Keratinocyte (primary cell): ENCODE data around the gene PTPRU. TPM values are rescaled to one million over a fixed set of nuclear protein-coding genes. Genes with fewer than 3 reads are reported as not detected.

Experiments
- DNase-seq: peaks from one replicate; pipeline ENCODE4 v3.0.0-alpha.2; 2011; ENCODE audit warnings: low read depth, missing footprints, low spot score
- FAIRE-seq: peaks from 2 replicates; lab custom pipeline; 2011; peaks lifted over from hg19 to GRCh38; lab: Jason Lieb, UNC
- H2AFZ ChIP-seq: 2 replicates; pipeline ENCODE4 v1.6.0; 2012; ENCODE audit warnings: low read length, control low read depth, inconsistent platforms; ENCODE audit not compliant: control insufficient read depth
- H3K27ac ChIP-seq: 2 replicates; pipeline ENCODE4 v1.5.1; 2011; ENCODE audit warnings: low read length; ENCODE audit not compliant: control insufficient read depth, insufficient read depth
- H3K27me3 ChIP-seq: 3 replicates; pipeline ENCODE4 v1.6.0; 2011; ENCODE audit warnings: low read length; ENCODE audit not compliant: control insufficient read depth, insufficient read depth; ENCODE audit errors: extremely low read depth
- H3K36me3 ChIP-seq, 2 experiments: 2 replicates in 1 of 2; 3 replicates in 1 of 2; pipeline ENCODE4 v1.5.1; 2011; ENCODE audit warnings: low read length in 2 of 2, mild to moderate bottlenecking in 1 of 2; ENCODE audit not compliant: control insufficient read depth in 2 of 2, insufficient read depth in 2 of 2; ENCODE audit errors: extremely low read depth in 1 of 2
- H3K4me1 ChIP-seq: 3 replicates; pipeline ENCODE4 v1.5.1; 2011; ENCODE audit warnings: low read length; ENCODE audit not compliant: control insufficient read depth, insufficient read depth; ENCODE audit errors: extremely low read depth
- H3K4me2 ChIP-seq: 3 replicates; pipeline ENCODE4 v1.6.0; 2011; ENCODE audit warnings: low read depth, low read length; ENCODE audit not compliant: control insufficient read depth, insufficient read depth; ENCODE audit errors: extremely low read depth
- H3K4me3 ChIP-seq, 3 experiments: fragments of 200-600 bp in 1 of 3; sonication (generic) in 1 of 3; 2 replicates in 2 of 3; 3 replicates in 1 of 3; pipeline ENCODE4 v1.5.1; 2011 to 2016; ENCODE audit warnings: low read length in 3 of 3, mild to moderate bottlenecking in 3 of 3, control low read depth in 2 of 3, inconsistent platforms in 1 of 3, low read depth in 1 of 3, mixed read lengths in 1 of 3, mixed run types in 1 of 3, moderate library complexity in 1 of 3; ENCODE audit not compliant: control insufficient read depth in 2 of 3, insufficient read depth in 2 of 3; ENCODE audit errors: extremely low read depth in 1 of 3
- H3K79me2 ChIP-seq: 2 replicates; pipeline ENCODE4 v1.6.0; 2012; ENCODE audit warnings: low read length; ENCODE audit not compliant: control insufficient read depth, insufficient read depth
- H3K9ac ChIP-seq: 3 replicates; pipeline ENCODE4 v1.6.0; 2011; ENCODE audit warnings: low read length; ENCODE audit not compliant: control insufficient read depth, insufficient read depth; ENCODE audit errors: extremely low read depth
- H3K9me1 ChIP-seq: 3 replicates; pipeline ENCODE4 v1.6.0; 2011; ENCODE audit warnings: low read length; ENCODE audit not compliant: control insufficient read depth, insufficient read depth; ENCODE audit errors: extremely low read depth
- H3K9me3 ChIP-seq: 2 replicates; pipeline ENCODE4 v1.5.1; 2012; ENCODE audit warnings: low read depth, low read length; ENCODE audit not compliant: control insufficient read depth
- H4K20me1 ChIP-seq: 3 replicates; pipeline ENCODE4 v1.6.0; 2011; ENCODE audit warnings: low read length; ENCODE audit not compliant: control insufficient read depth, insufficient read depth; ENCODE audit errors: extremely low read depth
- CTCF ChIP-seq, 3 experiments: IDR thresholded peaks in 1 of 3; conservative IDR thresholded peaks in 1 of 3; optimal IDR thresholded peaks in 1 of 3; 2 replicates in 2 of 3; 3 replicates in 1 of 3; pipeline versions ENCODE3 to v1.5.1; 2011; ENCODE audit warnings: low read length in 3 of 3, mild to moderate bottlenecking in 3 of 3, moderate library complexity in 2 of 3, control low read depth in 1 of 3, inconsistent platforms in 1 of 3; ENCODE audit not compliant: insufficient read depth in 2 of 3; ENCODE audit errors: extremely low read depth in 1 of 3
- EZH2 ChIP-seq: IDR thresholded peaks from one replicate; pipeline ENCODE4 v1.6.1; 2012; ENCODE audit warnings: inconsistent platforms, mild to moderate bottlenecking, low read length, moderate library complexity
- dilution Hi-C: fragments of 300-500 bp; cut with MboI; formaldehyde crosslinking; loops from one replicate; pipeline ENCODE4 v1.7.0; 2020; ENCODE audit warnings: low sequenced_read_pairs; ENCODE audit not compliant: extremely low pct_ligation_motif_present
- polyA plus RNA-seq, 5 experiments: library from polyadenylated mRNA; depleted of rRNA in 3 of 5; stranded (reverse) in 3 of 5; stranded (forward) in 1 of 5; unstranded in 1 of 5; fragments of >200 nt; gene quantifications; 1 replicate in 1 of 5; 2 replicates in 3 of 5; 3 replicates in 1 of 5; pipeline versions ENCODE4 v1.2.1 to v1.2.3, GENCODE V29; 2011 to 2012; ENCODE audit warnings: missing spikeins in 2 of 5, low read depth in 1 of 5, low replicate concordance in 1 of 5

The PTPRU gene
- polyA plus RNA-seq, 1 donor (not counting 4 experiments of a cell fraction or from before 2014, with no cell fraction given), result 4.3 TPM

DNA sequence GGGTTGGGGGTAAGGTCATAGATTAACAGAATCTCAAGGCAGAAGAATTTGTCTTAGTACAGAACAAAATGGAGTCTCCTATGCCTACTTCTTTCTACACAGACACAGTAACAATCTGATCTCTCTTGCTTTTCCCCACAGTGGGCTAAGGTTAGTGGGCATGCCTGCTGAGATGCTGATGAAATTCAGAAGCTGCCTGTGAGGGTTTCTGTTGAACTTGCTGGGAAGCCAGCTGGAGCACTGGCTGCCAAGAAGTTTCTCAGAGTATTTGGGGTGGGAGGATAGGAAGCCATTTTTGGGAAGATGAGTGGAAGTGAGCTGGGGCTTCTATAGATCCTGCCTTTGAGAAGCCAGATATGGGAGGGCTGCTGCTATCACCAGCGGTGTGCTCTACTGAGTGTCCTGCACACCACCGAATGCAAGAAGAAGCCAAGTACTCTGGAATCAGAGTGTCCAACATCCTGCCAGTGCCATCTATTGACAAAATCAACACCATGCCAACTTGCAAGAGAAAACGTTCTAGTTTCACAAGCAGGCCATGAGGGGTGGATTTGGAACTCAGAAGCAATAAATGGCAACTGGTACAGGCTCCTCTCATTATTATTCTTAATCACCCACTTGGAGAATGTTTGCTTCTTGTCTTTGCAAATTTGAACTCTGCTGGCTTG, 102.7 kb downstream of the PTPRU start:
- dilution Hi-C loops, result no loop called here
- Histone ChIP-seq H3K79me2 (no peaks in the 10 kb centered on the region), H2AFZ (no peak overlapping the region), H3K9ac (no peak overlapping the region), H3K4me3 (no peak overlapping the region), H3K9me3 (no peaks in the 10 kb centered on the region), H3K4me1 (no peaks in the 10 kb centered on the region), H3K27ac (no peak overlapping the region), H3K4me2 (no peak overlapping the region), H3K27me3 (no peaks in the 10 kb centered on the region), H3K36me3 (no peaks in the 10 kb centered on the region), H4K20me1 (no peaks in the 10 kb centered on the region), H3K9me1 (no peaks in the 10 kb centered on the region)
- TF ChIP-seq CTCF (optimal IDR thresholded peaks at IDR 0.05 in 1 of 3, IDR thresholded peaks at IDR 0.05 in 1 of 3, conservative IDR thresholded peaks at IDR 0.05 in 1 of 3; ENCODE audit: extremely low read depth in 1 of 3, insufficient read depth in 2 of 3, low read length in 3 of 3), result peak in 1 of 3 experiments; percentile 47
- TF ChIP-seq EZH2, result no peak
- DNase-seq (no peak), FAIRE-seq (no peak)

GRCh38 chr1:29341936-29342335, 105.6 kb downstream of the PTPRU start:
- H3K36me3 ChIP-seq, result no peaks in the 10 kb centered on the region
- no peak overlapping the region for H3K4me3 ChIP-seq
- H2AFZ ChIP-seq, result no peak overlapping the region
- H3K4me2 ChIP-seq, result no peak overlapping the region
- dilution Hi-C loops, result no loop called here
- TF ChIP-seq CTCF (optimal IDR thresholded peaks at IDR 0.05 in 1 of 3, IDR thresholded peaks at IDR 0.05 in 1 of 3, conservative IDR thresholded peaks at IDR 0.05 in 1 of 3; ENCODE audit: extremely low read depth in 1 of 3, insufficient read depth in 2 of 3, low read length in 3 of 3) (peak; percentile 11 to 31 (median 12)), EZH2 (no peak)
- no peaks in the 10 kb centered on the region for H4K20me1 ChIP-seq
- H3K4me1 ChIP-seq, result no peaks in the 10 kb centered on the region
- no peaks in the 10 kb centered on the region for H3K79me2 ChIP-seq
- FAIRE-seq (no peak), DNase-seq (no peak)
- H3K9me3 ChIP-seq, result no peaks in the 10 kb centered on the region
- H3K27ac ChIP-seq, result no peak overlapping the region
- no peaks in the 10 kb centered on the region for H3K9me1 ChIP-seq
- no peak overlapping the region for H3K9ac ChIP-seq
- H3K27me3 ChIP-seq, result peaks cover 3% of the 10 kb centered on the region
